22Rv1 (cell line): ENCODE results near the gene VDR.

ENCODE experiments used
- ZFX ChIP-seq: fragments of 450-650 bp; IDR thresholded peaks from 2 replicates; pipeline ENCODE4 v1.6.1; 2017; ENCODE audit warnings: antibody characterized with exemption, borderline replicate concordance
- TF ChIP-seq, protein P1 (sequence below): fragments of 450-650 bp; IDR thresholded peaks from 2 replicates; pipeline ENCODE4 v1.5.1; 2017; ENCODE audit warnings: mild to moderate bottlenecking

DNA sequence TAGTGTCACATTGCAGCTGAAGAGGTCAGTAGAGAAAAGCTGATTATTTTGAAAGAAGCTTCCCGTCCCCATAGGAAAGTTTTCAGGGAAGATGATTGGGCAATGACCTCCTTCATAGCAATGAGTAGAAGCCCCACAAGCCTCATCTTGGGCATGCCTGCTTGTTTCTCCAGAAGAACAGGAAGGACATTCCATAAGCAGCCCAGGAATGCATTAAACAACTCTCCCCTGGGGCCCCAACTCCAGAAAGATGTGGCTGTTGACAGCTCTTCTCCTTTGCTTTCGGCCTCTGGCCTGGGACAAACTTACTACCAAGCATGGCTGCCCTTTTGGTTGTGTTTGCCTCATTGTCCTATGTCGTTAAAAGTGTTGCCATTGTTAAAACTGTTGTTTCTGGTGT, 5.7 kb upstream of the VDR start:
- TF ChIP-seq, protein P1, sequence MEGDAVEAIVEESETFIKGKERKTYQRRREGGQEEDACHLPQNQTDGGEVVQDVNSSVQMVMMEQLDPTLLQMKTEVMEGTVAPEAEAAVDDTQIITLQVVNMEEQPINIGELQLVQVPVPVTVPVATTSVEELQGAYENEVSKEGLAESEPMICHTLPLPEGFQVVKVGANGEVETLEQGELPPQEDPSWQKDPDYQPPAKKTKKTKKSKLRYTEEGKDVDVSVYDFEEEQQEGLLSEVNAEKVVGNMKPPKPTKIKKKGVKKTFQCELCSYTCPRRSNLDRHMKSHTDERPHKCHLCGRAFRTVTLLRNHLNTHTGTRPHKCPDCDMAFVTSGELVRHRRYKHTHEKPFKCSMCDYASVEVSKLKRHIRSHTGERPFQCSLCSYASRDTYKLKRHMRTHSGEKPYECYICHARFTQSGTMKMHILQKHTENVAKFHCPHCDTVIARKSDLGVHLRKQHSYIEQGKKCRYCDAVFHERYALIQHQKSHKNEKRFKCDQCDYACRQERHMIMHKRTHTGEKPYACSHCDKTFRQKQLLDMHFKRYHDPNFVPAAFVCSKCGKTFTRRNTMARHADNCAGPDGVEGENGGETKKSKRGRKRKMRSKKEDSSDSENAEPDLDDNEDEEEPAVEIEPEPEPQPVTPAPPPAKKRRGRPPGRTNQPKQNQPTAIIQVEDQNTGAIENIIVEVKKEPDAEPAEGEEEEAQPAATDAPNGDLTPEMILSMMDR, result no peak
- no peak for TF ChIP-seq ZFX
